ENCODE measurements around the gene EPHA3. TPM values are rescaled to one million over a fixed set of nuclear protein-coding genes. Genes with fewer than 3 reads are reported as not detected.

Gene EPHA3
- total and polyA plus RNA-seq, 2 of the 4 experiments (the other 2 are of a cell fraction): 0.10 to 0.18 TPM

DNA sequence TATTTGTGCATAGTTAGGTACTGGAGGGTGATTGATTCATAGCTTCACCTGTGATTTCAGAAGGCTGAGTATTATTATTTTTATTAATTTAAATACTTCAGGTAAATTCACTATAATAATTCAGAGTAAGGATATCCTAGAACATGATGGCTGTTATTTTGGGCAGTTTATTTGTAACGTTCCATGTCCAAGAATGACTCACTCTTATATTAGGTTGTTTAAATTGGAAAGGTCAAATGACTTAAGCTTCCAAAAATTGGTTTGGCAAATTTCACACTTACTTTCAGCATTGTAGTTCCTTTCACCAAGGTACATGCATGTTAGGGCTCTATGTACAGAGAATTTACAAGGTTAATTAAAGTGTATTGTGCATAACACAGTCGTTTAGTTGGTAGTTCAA lies 120.2 kb downstream of the EPHA3 start:
- POLR2A ChIA-PET (ENCODE audit: unreplicated experiment): no interaction called here
- Histone ChIP-seq H3K36me3 (ENCODE audit: control insufficient read depth, insufficient read depth, low read length) (no peaks in the 10 kb centered on the region), H3K56ac (ENCODE audit: extremely low read depth, insufficient read depth, low read length) (no peak overlapping the region), H3K4me1 (ENCODE audit: control insufficient read depth, insufficient read depth, low read length) (no peaks in the 10 kb centered on the region; the same call in 1 of the 2 replicates), H3K27ac (ENCODE audit: insufficient read depth, low read length) (no peak overlapping the region), H3K9me1 (ENCODE audit: insufficient read depth, low read length) (no peaks in the 10 kb centered on the region), H2BK120ac (ENCODE audit: low read depth, low read length) (peak overlapping the region; percentile 4; the same call in 1 of the 2 replicates), H3K4me2 (ENCODE audit: low read depth, low read length) (peak overlapping the region; percentile 43; the same call in 1 of the 2 replicates), H3K4ac (ENCODE audit: low read depth, low read length) (no peak overlapping the region; the same call in 1 of the 2 replicates), H3K18ac (ENCODE audit: low read depth, low read length) (no peak overlapping the region), H4K8ac (ENCODE audit: low read depth in 2 of 2, low read length in 2 of 2) (no peak overlapping the region), H4K5ac (ENCODE audit: low read depth, low read length) (no peak overlapping the region), H2AK9ac (replicated peaks; ENCODE audit: low read depth, low read length, poor library complexity) (no peak overlapping the region), H3K27me3 (ENCODE audit: control insufficient read depth, insufficient read depth, low read length) (no peaks in the 10 kb centered on the region), H2BK20ac (ENCODE audit: low read depth, low read length) (peak overlapping the region; percentile 27; the same call in 1 of the 2 replicates), H3K9me3 (ENCODE audit: control insufficient read depth, insufficient read depth, low read length) (no peaks in the 10 kb centered on the region), H2AFZ (replicated peaks; ENCODE audit: low read length, poor library complexity) (no peak overlapping the region), H2BK5ac (ENCODE audit: low read depth, low read length, poor library complexity, severe bottlenecking) (peak overlapping the region; percentile 72), H3K4me3 (ENCODE audit: insufficient read depth, low read depth, low read length) (no peak overlapping the region), H4K20me1 (ENCODE audit: insufficient read depth, low read length) (no peaks in the 10 kb centered on the region), H2AK5ac (ENCODE audit: low read depth, low read length) (no peak overlapping the region), H3K23ac (ENCODE audit: low read depth, low read length) (peak overlapping the region; percentile 56; the same call in 1 of the 2 replicates), H3K9ac (ENCODE audit: low read depth, low read length) (no peak overlapping the region), H3K79me1 (ENCODE audit: low read depth in 1 of 2, low read length in 2 of 2) (no peaks in the 10 kb centered on the region), H4K91ac (ENCODE audit: insufficient read depth, low read depth, low read length) (no peak overlapping the region), H3K14ac (replicated peaks; ENCODE audit: low read depth, low read length) (no peak overlapping the region), H2BK15ac (ENCODE audit: low read depth, low read length) (no peak overlapping the region)
- CTCF ChIA-PET: no interaction called here
- ATAC-seq (ENCODE audit: low read depth): peak; percentile 80
- no CpG with 5 or more reads among the region's 2 CpGs for WGBS, 2 experiments (ENCODE audit: extremely low coverage in 2 of 2, insufficient read length in 1 of 2)
- TF ChIP-seq SMC3 (IDR thresholded peaks at IDR 0.05; ENCODE audit: low read depth, low read length) (no peak), CEBPB (IDR thresholded peaks at IDR 0.05; ENCODE audit: low read depth, low read length) (no peak), BHLHE40 (IDR thresholded peaks at IDR 0.05; ENCODE audit: low read depth, low read length) (no peak), RFX5 (IDR thresholded peaks at IDR 0.05; ENCODE audit: low read depth, low read length) (no peak), NFE2L2 (IDR thresholded peaks at IDR 0.05; ENCODE audit: low read depth, low read length) (no peak), MAZ (IDR thresholded peaks at IDR 0.05; ENCODE audit: borderline replicate concordance, low read depth, low read length) (no peak), RAD21 (IDR thresholded peaks at IDR 0.05; ENCODE audit: low read length) (no peak), FOS (IDR thresholded peaks at IDR 0.05; ENCODE audit: low read depth, low read length) (no peak), MAFK (IDR thresholded peaks at IDR 0.05; ENCODE audit: low read depth, low read length) (no peak), POLR2A (IDR thresholded peaks at IDR 0.05; ENCODE audit: low read depth, low read length) (no peak), CHD1 (IDR thresholded peaks at IDR 0.05; ENCODE audit: low read depth, low read length) (no peak), MXI1 (IDR thresholded peaks at IDR 0.05; ENCODE audit: borderline replicate concordance, low read depth, low read length) (no peak), RCOR1 (IDR thresholded peaks at IDR 0.05; ENCODE audit: insufficient replicate concordance, low read length) (no peak)
- TF ChIP-seq, protein P1, sequence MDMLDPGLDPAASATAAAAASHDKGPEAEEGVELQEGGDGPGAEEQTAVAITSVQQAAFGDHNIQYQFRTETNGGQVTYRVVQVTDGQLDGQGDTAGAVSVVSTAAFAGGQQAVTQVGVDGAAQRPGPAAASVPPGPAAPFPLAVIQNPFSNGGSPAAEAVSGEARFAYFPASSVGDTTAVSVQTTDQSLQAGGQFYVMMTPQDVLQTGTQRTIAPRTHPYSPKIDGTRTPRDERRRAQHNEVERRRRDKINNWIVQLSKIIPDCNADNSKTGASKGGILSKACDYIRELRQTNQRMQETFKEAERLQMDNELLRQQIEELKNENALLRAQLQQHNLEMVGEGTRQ (IDR thresholded peaks at IDR 0.05; ENCODE audit: low read depth, low read length): no peak
- TF ChIP-seq, protein P2, sequence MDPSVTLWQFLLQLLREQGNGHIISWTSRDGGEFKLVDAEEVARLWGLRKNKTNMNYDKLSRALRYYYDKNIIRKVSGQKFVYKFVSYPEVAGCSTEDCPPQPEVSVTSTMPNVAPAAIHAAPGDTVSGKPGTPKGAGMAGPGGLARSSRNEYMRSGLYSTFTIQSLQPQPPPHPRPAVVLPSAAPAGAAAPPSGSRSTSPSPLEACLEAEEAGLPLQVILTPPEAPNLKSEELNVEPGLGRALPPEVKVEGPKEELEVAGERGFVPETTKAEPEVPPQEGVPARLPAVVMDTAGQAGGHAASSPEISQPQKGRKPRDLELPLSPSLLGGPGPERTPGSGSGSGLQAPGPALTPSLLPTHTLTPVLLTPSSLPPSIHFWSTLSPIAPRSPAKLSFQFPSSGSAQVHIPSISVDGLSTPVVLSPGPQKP (IDR thresholded peaks at IDR 0.05; ENCODE audit: borderline replicate concordance, low read depth, low read length): no peak
- TF ChIP-seq, protein P3, sequence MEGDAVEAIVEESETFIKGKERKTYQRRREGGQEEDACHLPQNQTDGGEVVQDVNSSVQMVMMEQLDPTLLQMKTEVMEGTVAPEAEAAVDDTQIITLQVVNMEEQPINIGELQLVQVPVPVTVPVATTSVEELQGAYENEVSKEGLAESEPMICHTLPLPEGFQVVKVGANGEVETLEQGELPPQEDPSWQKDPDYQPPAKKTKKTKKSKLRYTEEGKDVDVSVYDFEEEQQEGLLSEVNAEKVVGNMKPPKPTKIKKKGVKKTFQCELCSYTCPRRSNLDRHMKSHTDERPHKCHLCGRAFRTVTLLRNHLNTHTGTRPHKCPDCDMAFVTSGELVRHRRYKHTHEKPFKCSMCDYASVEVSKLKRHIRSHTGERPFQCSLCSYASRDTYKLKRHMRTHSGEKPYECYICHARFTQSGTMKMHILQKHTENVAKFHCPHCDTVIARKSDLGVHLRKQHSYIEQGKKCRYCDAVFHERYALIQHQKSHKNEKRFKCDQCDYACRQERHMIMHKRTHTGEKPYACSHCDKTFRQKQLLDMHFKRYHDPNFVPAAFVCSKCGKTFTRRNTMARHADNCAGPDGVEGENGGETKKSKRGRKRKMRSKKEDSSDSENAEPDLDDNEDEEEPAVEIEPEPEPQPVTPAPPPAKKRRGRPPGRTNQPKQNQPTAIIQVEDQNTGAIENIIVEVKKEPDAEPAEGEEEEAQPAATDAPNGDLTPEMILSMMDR (conservative IDR thresholded peaks at IDR 0.05; ENCODE audit: low read depth, low read length): no peak
- peak; percentile 26 for DNase-seq
- intact Hi-C loops (cut with micrococcal nuclease) (no loop called here), dilution Hi-C loops (cut with HindIII; ENCODE audit: low sequenced_read_pairs, unreplicated experiment) (no loop called here), in situ Hi-C loops (cut with MboI; ENCODE audit: low sequenced_read_pairs) (no loop called here)
- no TSS peak for BruUV-seq (replicated peaks)
